Measurements from ENCODE around the gene ELSPBP1. TPM values are rescaled to one million over a fixed set of nuclear protein-coding genes. Genes with fewer than 3 reads are reported as not detected.
"Not testable (repeated sequence)": the region's sequence is repeated elsewhere in the genome, so short reads cannot be mapped to it uniquely, and the experiment has no call there.

Gene ELSPBP1
- not detected in 2 replicates for total RNA-seq (2014; rRNA removed)
- not detected for Bru-seq, nascent RNA
- not detected for BruChase-seq, experiment 1, labeled RNA remaining after a 6-hour chase
- not detected for BruChase-seq, experiment 2, labeled RNA remaining after a 2-hour chase
- long read RNA-seq, result 0 reads

- Histone ChIP-seq H3K9ac (ENCODE audit: low read length) (no peak within 1 kb of the TSS), H3K27me3 (ENCODE audit: low read length) (peaks cover 9% of the 10 kb centered on the region; the same call in 1 of the 2 replicates), H3K9me2 (replicated peaks; ENCODE audit: low read length) (no peaks in the 10 kb centered on the region), H3K36me3 (ENCODE audit: low read depth, low read length) (no peaks in the 10 kb centered on the region), H3F3A (ENCODE audit: low read length, unreplicated experiment) (no peaks in the 10 kb centered on the region), H2AFZ (ENCODE audit: low read length) (no peak within 1 kb of the TSS), H3K79me2 (ENCODE audit: low read length) (no peaks in the 10 kb centered on the region), H3K4me1 (ENCODE audit: insufficient read depth, low read length) (no peaks in the 10 kb centered on the region), H3K4me3 (ENCODE audit: low read length) (no peak within 1 kb of the TSS), H3K27ac (ENCODE audit: low read length) (no peak within 1 kb of the TSS), H3K4me2 (ENCODE audit: low read length) (no peak within 1 kb of the TSS), H4K20me1 (ENCODE audit: low read length) (no peaks in the 10 kb centered on the region), H3K9me3 (ENCODE audit: low read length) (no peaks in the 10 kb centered on the region)
- BruUV-seq (replicated peaks), result no TSS peak
- TF ChIP-seq EZH2 (IDR thresholded peaks at IDR 0.05; ENCODE audit: low read length, unreplicated experiment), result no peak
- no peak for TF ChIP-seq EZH2phosphoT487 (IDR thresholded peaks at IDR 0.05; ENCODE audit: borderline replicate concordance, low read length)
- TF ChIP-seq, protein P1, sequence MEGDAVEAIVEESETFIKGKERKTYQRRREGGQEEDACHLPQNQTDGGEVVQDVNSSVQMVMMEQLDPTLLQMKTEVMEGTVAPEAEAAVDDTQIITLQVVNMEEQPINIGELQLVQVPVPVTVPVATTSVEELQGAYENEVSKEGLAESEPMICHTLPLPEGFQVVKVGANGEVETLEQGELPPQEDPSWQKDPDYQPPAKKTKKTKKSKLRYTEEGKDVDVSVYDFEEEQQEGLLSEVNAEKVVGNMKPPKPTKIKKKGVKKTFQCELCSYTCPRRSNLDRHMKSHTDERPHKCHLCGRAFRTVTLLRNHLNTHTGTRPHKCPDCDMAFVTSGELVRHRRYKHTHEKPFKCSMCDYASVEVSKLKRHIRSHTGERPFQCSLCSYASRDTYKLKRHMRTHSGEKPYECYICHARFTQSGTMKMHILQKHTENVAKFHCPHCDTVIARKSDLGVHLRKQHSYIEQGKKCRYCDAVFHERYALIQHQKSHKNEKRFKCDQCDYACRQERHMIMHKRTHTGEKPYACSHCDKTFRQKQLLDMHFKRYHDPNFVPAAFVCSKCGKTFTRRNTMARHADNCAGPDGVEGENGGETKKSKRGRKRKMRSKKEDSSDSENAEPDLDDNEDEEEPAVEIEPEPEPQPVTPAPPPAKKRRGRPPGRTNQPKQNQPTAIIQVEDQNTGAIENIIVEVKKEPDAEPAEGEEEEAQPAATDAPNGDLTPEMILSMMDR (conservative IDR thresholded peaks at IDR 0.05; ENCODE audit: low read depth, low read length), result no peak
- intact Hi-C loops (cut with micrococcal nuclease), result no loop called here
- ChIA-PET POLR2A (ENCODE audit: unreplicated experiment) (no interaction called here), CTCF (interaction anchor here (0.6 kb wide), 1 partner anchor 200 kb away, joined by 4 read pairs; no protein-coding TSS in a partner anchor)
- ATAC-seq (no peak), DNase-seq (no peak)
Measured at GRCh38 chr19:47994209-47994802, at the start of gene ELSPBP1. ELSPBP1 (plus strand) TSS chr19:47994632; CDS start chr19:48008668, 14,036 bp downstream.

GRCh38 chr19:47949852-47950521 is 44.4 kb upstream of the ELSPBP1 start:
- H3F3A ChIP-seq (ENCODE audit: low read length, unreplicated experiment); H3K9me3 ChIP-seq (ENCODE audit: low read length); POLR2A ChIA-PET (ENCODE audit: unreplicated experiment); ATAC-seq; H3K36me3 ChIP-seq (ENCODE audit: low read depth, low read length); H3K27ac ChIP-seq (ENCODE audit: low read length); H3K4me1 ChIP-seq (ENCODE audit: insufficient read depth, low read length); H3K27me3 ChIP-seq (ENCODE audit: low read length); H3K4me2 ChIP-seq (ENCODE audit: low read length); H2AFZ ChIP-seq (ENCODE audit: low read length); BruUV-seq (replicated peaks); intact Hi-C loops (cut with micrococcal nuclease); H3K79me2 ChIP-seq (ENCODE audit: low read length); H3K9me2 ChIP-seq (replicated peaks; ENCODE audit: low read length); DNase-seq; H3K4me3 ChIP-seq (ENCODE audit: low read length); CTCF ChIA-PET; H4K20me1 ChIP-seq (ENCODE audit: low read length); H3K9ac ChIP-seq (ENCODE audit: low read length): not testable (repeated sequence)

DNA sequence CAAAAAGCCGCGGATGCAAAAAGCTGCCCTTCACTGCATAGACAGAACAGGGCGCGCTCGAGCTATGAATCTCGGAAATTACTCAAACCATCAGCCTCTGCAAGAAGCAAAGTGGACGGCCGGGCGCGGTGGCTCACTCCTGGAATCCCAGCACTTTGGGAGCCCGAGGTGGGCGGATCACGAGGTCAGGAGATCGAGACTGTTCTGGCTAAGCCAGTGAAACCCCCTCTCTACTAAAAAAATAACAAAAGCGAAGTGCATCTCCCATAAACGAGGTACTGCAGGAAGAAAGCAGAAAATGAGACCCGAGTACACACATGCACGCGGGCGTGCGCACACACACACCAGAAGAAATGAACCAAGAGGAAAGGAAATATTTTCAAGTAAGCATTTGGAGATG is 42.3 kb upstream of the ELSPBP1 start:
- H3K9me3 ChIP-seq (ENCODE audit: low read length); H2AFZ ChIP-seq (ENCODE audit: low read length); BruUV-seq (replicated peaks); H4K20me1 ChIP-seq (ENCODE audit: low read length); DNase-seq; H3K9ac ChIP-seq (ENCODE audit: low read length); H3K27ac ChIP-seq (ENCODE audit: low read length); H3K4me3 ChIP-seq (ENCODE audit: low read length); H3K27me3 ChIP-seq (ENCODE audit: low read length); CTCF ChIA-PET; H3K79me2 ChIP-seq (ENCODE audit: low read length); H3K4me1 ChIP-seq (ENCODE audit: insufficient read depth, low read length); H3K9me2 ChIP-seq (replicated peaks; ENCODE audit: low read length); intact Hi-C loops (cut with micrococcal nuclease); H3K36me3 ChIP-seq (ENCODE audit: low read depth, low read length); POLR2A ChIA-PET (ENCODE audit: unreplicated experiment); H3F3A ChIP-seq (ENCODE audit: low read length, unreplicated experiment); H3K4me2 ChIP-seq (ENCODE audit: low read length); ATAC-seq: not testable (repeated sequence)

GRCh38 chr19:47955936-47956335 is 38.5 kb upstream of the ELSPBP1 start:
- BruUV-seq (replicated peaks); H3K27me3 ChIP-seq (ENCODE audit: low read length); H4K20me1 ChIP-seq (ENCODE audit: low read length); intact Hi-C loops (cut with micrococcal nuclease); DNase-seq; H3K9ac ChIP-seq (ENCODE audit: low read length); H3K4me3 ChIP-seq (ENCODE audit: low read length); CTCF ChIA-PET; ATAC-seq; H3K9me3 ChIP-seq (ENCODE audit: low read length); H3K27ac ChIP-seq (ENCODE audit: low read length); POLR2A ChIA-PET (ENCODE audit: unreplicated experiment); H3F3A ChIP-seq (ENCODE audit: low read length, unreplicated experiment); H3K36me3 ChIP-seq (ENCODE audit: low read depth, low read length); H2AFZ ChIP-seq (ENCODE audit: low read length); H3K9me2 ChIP-seq (replicated peaks; ENCODE audit: low read length); H3K4me2 ChIP-seq (ENCODE audit: low read length); H3K79me2 ChIP-seq (ENCODE audit: low read length); H3K4me1 ChIP-seq (ENCODE audit: insufficient read depth, low read length): not testable (repeated sequence)

Data from PC-3 (cell line).